GM12891 (cell line): ENCODE results near the gene ZNF396. TPM values are rescaled to one million over a fixed set of nuclear protein-coding genes. Genes with fewer than 3 reads are reported as not detected.

Experiments
- DNase-seq: peaks from one replicate; pipeline ENCODE4 v3.0.0; 2011; ENCODE audit warnings: low spot score; ENCODE audit not compliant: insufficient read length
- FAIRE-seq: peaks from 2 replicates; lab custom pipeline; 2011; peaks lifted over from hg19 to GRCh38; lab: Jason Lieb, UNC
- PAX5 ChIP-seq: IDR thresholded peaks from 2 replicates; pipeline ENCODE4 v1.6.1; 2011; ENCODE audit warnings: low read length, moderate library complexity, mild to moderate bottlenecking; ENCODE audit not compliant: insufficient read depth, severe bottlenecking
- POLR2A ChIP-seq: IDR thresholded peaks from 2 replicates; pipeline ENCODE4 v1.6.1; 2011; ENCODE audit warnings: low read depth, low read length, control low read depth
- POLR2AphosphoS5 ChIP-seq: IDR thresholded peaks from 2 replicates; pipeline ENCODE4 v1.6.1; 2011; ENCODE audit warnings: low read depth, low read length, control low read depth
- POU2F2 ChIP-seq: IDR thresholded peaks from 2 replicates; pipeline ENCODE4 v1.6.1; 2011; ENCODE audit warnings: low read depth, mild to moderate bottlenecking, control low read depth, low read length, moderate library complexity
- SPI1 ChIP-seq: IDR thresholded peaks from 2 replicates; pipeline ENCODE4 v1.6.1; 2011; ENCODE audit warnings: low read depth, low read length, control low read depth
- TAF1 ChIP-seq: IDR thresholded peaks from 2 replicates; pipeline ENCODE4 v1.6.1; 2011; ENCODE audit warnings: low read depth, low read length, control low read depth
- polyA plus RNA-seq: library from polyadenylated mRNA; unstranded; fragments of >200 nt; gene quantifications from one replicate; pipeline ENCODE4 v1.2.1, GENCODE V29; 2012; ENCODE audit warnings: low read depth, missing spikeins, inconsistent platforms; ENCODE audit not compliant: missing spikeins

ZNF396 gene
- 0.60 TPM for polyA plus RNA-seq

DNA sequence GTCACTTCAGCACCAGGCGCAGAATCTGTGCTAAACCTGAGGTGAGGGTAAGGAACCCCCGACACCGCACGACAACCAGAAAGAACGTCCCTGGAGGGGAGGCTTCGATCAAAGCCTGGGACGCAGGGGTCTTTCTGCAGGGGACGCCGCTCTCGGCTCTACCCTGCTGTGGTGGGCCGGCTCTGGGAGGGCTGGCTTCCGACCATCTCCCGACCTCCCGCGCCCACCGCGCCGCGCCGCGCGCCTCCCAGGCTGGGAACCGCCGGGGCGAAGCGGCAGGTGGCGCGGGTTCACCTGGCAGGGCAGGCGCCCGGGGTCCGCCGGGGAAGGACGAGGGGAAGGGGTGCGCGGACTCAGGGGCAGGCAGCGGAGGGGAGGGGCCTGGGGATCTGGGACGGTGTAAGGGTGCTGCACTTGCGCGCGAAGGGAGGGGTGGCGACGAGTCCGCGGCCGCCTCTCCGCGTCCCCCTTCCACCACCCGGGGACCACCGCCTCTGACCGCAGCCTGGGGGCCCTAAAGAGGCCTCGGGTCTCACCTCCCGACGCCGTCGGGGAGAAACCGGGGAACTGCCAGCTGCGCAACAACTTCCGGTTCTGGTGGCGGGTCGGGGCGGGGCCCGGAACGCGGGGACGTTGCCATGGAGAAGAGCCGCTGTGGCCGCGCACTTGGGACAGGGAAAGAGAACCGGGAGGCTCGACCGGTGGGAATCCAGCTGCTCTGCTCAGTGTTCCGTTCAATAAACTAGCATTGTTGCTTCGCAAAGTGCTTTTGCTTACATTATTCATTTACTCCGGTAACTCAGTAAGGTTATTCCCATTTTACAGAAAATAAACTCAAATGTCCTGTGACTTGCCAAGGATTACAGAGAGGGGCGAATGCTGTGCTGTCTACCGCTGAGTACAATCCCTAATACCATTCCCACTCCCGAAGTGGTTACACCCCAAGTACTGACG lies at the start of gene ZNF396:
Gene ZNF396, minus strand, starts transcription at position 596 of the 954 bp plus-strand sequence. CDS start 3,045 bp downstream, outside the sequence.
- DNase-seq (peak; percentile 73), FAIRE-seq (peak; percentile 80)
- TF ChIP-seq POLR2A, result no peak
- no peak for TF ChIP-seq POU2F2

DNA sequence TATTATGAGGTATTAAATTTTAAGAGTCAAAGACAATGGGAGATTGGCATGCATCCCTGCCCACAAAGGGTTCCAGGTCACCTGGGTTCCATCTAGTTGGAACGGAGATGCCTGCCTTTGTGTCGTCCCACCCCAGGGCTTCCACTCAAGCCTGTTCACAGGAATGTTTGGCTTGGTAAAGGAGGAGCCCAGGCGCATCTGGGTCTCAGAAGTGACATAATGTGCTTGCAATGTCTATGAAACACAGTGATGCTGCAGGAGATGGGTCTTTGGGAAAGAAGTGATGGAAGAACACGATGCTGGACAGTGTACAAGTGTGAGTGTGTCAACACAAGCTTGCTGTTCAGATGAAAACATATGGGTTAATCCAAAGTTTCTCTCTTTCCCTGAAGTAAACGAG lies 49.6 kb upstream of the ZNF396 start:
- DNase-seq, result no peak
- no peak for TF ChIP-seq PAX5
- TF ChIP-seq TAF1, result no peak
- no peak for TF ChIP-seq POU2F2
- no peak for TF ChIP-seq POLR2A
- TF ChIP-seq SPI1, result no peak
- TF ChIP-seq POLR2AphosphoS5, result no peak
- no peak for FAIRE-seq

DNA sequence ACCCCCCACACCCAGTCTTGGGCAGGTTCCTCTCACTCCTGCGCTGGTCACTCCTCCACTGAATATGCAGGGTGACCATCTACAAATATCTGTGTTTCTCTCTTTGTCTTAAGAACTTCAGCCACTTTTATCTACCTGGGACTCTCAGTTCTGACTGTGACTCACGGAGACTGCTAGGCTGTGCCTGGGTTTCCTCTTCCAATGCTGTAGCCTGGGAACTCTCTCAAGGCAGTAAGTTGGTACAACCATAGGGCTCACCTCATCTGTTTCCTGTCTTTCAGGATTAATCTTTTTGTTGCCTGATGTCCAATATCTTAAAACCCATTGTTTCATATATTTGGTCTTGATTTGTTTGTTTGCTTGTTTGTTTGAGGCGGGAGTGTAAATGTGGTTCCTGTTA lies 47.2 kb upstream of the ZNF396 start:
- TF ChIP-seq TAF1, result no peak
- no peak for TF ChIP-seq POLR2A
- TF ChIP-seq PAX5, result no peak
- TF ChIP-seq POU2F2, result no peak
- FAIRE-seq, result no peak
- DNase-seq, result no peak

DNA sequence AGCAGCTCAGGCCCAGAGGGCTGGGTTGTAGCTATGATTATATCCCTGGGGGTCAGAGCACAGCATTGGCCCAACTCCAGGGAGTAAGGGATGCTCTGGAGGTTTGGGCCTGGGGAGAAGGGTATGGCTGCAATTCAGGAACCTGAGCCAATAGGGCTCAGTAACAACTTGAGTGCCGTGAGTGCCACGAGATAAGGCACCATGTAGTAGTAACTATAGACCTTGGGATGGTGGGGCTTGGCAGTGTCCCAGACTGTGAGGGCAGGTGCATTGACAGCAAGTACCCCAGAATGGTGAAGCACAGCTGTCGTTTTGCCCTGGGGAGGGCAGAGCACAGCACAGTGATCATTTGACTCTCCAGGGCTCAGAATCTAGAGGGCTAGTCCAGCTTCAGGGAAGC lies 45.1 kb upstream of the ZNF396 start:
- FAIRE-seq (no peak), DNase-seq (no peak)
- TF ChIP-seq PAX5 (no peak), TAF1 (no peak), POLR2AphosphoS5 (no peak), POLR2A (no peak), SPI1 (no peak), POU2F2 (no peak)

DNA sequence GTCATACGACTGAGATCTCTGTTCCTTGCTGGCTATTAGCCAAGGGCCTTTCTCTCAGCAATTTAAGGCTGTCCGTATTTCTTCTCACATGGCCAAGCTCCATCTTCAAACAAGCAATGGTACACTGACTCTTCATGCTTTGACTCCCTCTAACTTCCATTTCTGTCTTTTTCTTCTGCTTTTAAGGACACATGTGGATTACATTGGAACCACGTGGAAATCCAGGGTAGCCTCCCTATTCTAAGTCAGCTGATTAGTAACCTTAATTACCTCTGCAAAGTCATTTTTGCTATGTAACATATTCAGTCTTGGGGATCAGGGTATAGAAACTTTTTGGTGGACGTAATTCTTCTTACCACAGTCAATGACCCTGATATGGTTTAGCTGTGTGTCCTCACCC lies 41.5 kb upstream of the ZNF396 start:
- no peak for FAIRE-seq
- DNase-seq, result no peak
- TF ChIP-seq POU2F2, result no peak
- no peak for TF ChIP-seq SPI1
- TF ChIP-seq TAF1, result no peak
- TF ChIP-seq PAX5, result no peak

DNA sequence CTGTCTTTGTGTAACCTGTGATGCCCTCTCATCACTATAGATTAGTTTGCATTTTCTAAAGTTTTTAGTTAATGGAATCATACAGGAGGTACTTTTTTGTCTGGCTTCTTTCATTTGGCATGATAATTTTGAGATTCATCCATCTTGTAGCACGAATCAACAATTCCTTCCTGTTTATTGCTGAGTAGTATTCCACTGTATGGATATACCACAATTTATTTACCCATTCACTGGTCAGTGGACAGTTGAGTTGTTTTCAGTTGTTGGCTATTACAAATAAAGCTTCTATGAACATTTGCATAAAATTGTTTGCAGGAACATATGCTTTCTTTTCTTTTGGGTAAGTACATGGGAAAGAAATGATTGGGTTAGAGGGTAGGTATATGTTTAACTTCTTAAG lies 40.1 kb upstream of the ZNF396 start:
- FAIRE-seq (no peak), DNase-seq (no peak)
- TF ChIP-seq PAX5 (no peak), POU2F2 (no peak), SPI1 (no peak), POLR2A (no peak), TAF1 (no peak), POLR2AphosphoS5 (no peak)

DNA sequence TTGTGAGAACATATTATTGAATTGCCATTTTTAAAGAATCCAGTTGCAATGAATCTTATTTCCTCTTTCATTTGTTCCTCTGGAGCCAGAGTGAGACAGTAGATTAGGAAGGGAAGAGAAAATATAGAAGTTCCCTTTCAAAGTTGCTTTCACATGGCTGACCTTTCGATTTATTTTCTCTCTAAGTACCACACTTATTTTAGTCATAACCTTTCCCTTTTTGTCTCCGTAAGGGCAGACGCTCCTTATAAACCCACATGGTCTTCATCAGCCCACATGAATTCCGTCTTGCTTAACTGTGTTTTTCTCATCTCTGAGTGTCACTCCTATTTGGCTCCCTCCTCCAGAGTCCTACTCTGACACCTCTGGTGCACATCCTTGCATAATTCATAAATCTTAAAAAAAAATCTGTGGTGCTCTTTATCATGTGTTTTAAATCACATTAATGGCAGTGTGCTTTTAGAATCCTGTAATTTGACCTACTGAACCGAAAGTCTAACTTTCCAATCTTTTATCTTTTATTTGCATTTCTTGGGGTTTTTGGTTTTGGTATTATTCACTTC lies 38.5 kb upstream of the ZNF396 start:
- DNase-seq, result no peak
- TF ChIP-seq POU2F2, result peak; percentile 24; the same call in 1 of the 2 replicates
- no peak for TF ChIP-seq POLR2A
- FAIRE-seq, result no peak

DNA sequence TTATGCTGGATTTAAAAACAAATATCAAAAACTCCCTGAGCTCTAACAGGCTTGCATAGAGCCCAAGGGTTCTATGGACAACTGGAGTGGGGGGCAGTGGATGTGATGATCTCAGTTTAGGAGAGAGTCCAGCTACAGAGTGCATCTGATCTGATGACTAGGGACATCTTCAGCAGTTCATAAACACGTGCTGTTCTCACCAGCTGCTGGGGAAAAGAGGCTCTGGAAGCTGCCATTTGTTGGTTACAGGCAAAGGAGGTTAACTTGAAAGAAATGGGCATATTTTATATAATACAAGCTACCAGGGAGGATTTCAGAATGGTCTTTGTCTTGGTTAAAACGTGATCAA lies 36.0 kb upstream of the ZNF396 start:
- no peak for TF ChIP-seq POLR2A
- TF ChIP-seq PAX5, result no peak
- no peak for TF ChIP-seq TAF1
- no peak for TF ChIP-seq POU2F2
- TF ChIP-seq POLR2AphosphoS5, result no peak
- TF ChIP-seq SPI1, result no peak
- DNase-seq (no peak), FAIRE-seq (no peak)

DNA sequence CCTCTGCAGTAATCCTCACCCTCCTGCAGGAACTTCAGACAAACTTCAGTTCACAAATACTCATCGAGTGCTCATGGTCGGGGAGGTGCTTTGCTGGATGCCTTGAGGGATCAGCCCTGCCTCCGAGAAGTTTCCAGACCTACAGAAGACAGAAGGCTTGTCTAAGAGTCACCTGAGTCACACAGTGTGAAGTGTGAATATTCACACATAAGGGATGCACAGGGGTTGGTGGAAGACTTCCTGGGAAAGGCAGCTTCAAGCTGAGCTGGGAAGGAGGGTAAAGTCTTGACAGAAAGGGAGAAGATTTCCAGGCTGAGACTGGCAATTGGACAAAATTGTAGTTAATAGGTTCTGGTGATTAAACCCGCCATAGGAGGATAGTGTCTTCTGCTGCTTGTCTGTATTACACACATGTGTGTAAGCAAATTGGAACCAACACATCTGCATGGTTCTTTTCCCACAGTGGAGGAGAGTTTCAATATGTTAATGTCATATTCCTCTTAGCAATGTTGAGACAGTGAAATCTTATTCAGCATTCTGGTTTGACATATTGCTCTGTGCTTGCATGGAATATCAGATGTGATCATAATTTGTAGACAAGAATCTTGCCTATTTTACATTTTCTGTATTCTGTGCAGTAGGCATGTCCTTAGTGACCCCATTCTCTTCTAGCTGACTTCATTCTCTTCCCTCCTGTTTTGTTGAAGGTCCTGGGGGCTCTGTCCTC lies 34.7 kb upstream of the ZNF396 start:
- TF ChIP-seq PAX5, result no peak
- TF ChIP-seq POLR2AphosphoS5, result no peak
- no peak for TF ChIP-seq POU2F2
- TF ChIP-seq TAF1, result no peak
- no peak for TF ChIP-seq SPI1
- no peak for TF ChIP-seq POLR2A
- FAIRE-seq (peak; percentile 51), DNase-seq (no peak)

DNA sequence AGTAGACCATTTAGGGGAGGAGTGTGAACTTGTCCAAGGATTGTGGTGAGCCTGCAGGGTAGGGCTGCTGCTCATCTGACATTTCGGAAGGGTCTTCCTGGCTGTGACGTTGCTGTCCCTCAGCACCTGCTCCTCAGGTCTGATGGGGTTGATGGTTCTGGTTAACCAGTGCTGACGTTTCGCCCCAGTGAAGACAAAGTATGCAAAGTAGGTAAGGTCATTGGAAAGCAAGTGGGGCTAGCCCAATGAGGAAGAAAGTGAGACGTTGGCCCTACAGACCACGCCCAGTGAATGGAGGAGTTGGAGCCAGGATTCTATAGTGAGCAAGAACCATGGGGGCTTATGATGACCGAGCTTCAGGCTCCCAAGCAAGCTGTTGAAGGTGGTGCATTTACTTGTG lies 33.4 kb upstream of the ZNF396 start:
- FAIRE-seq, result peak; percentile 47
- TF ChIP-seq POLR2A (no peak), POLR2AphosphoS5 (no peak), SPI1 (no peak), TAF1 (no peak), PAX5 (no peak), POU2F2 (no peak)
- DNase-seq, result no peak
